ENCODE measurements around the gene GALNT2. TPM values are rescaled to one million over a fixed set of nuclear protein-coding genes. Genes with fewer than 3 reads are reported as not detected.

GALNT2 gene
- total RNA-seq, 1 experiment from 2014 or later = 51.1 TPM

- DNase-seq = no peak
- Histone ChIP-seq H3K36me3 (peaks cover 20% of the 10 kb centered on the region), H3K27me3 (no peaks in the 10 kb centered on the region), H3K27ac (no peak overlapping the region), H3K4me3 (no peak overlapping the region), H3K4me1 (no peaks in the 10 kb centered on the region), H3K9me3 (replicated peaks) (no peaks in the 10 kb centered on the region)
These were observed 203.7 kb downstream of the GALNT2 start for GRCh38 chr1:230270559-230271281.

- no peak overlapping the region for H3K4me3 ChIP-seq
- H3K4me1 ChIP-seq = no peaks in the 10 kb centered on the region
- H3K27me3 ChIP-seq = no peaks in the 10 kb centered on the region
- H3K36me3 ChIP-seq = peaks cover 20% of the 10 kb centered on the region
- no peak for DNase-seq
- no peak overlapping the region for H3K27ac ChIP-seq
- no peaks in the 10 kb centered on the region for H3K9me3 ChIP-seq (replicated peaks)
These were observed 204.4 kb downstream of the GALNT2 start for GRCh38 chr1:230271300-230272035.

GRCh38 chr1:230272557-230272956, 205.5 kb downstream of the GALNT2 start:
- H3K36me3 ChIP-seq = peaks cover 17% of the 10 kb centered on the region
- H3K4me1 ChIP-seq = no peaks in the 10 kb centered on the region
- H3K27me3 ChIP-seq = no peaks in the 10 kb centered on the region
- no peak for DNase-seq
- H3K9me3 ChIP-seq (replicated peaks) = no peaks in the 10 kb centered on the region
- H3K27ac ChIP-seq = no peak overlapping the region
- H3K4me3 ChIP-seq = no peak overlapping the region

GRCh38 chr1:230273141-230273710, 206.2 kb downstream of the GALNT2 start:
- H3K27ac ChIP-seq = no peak overlapping the region
- no peaks in the 10 kb centered on the region for H3K27me3 ChIP-seq
- H3K9me3 ChIP-seq (replicated peaks) = no peaks in the 10 kb centered on the region
- DNase-seq = no peak
- no peak overlapping the region for H3K4me3 ChIP-seq
- H3K36me3 ChIP-seq = peaks cover 17% of the 10 kb centered on the region
- no peaks in the 10 kb centered on the region for H3K4me1 ChIP-seq

DNA sequence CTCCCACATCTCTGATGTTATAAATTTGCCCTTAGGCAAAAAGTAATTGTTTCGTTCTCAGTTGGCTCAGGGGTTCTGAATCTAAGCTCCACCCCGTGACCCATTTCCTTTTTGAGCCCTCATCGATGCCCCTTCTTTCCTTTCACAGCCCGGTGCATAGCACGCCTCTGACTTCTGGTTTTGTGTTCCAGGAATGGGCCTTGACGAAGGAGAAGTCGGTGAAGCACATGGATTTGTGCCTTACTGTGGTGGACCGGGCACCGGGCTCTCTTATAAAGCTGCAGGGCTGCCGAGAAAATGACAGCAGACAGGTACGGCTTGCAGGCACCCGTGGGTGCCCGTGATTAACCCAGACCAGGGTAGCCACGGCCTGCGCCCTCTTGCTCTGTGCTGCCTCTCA, 207.2 kb downstream of the GALNT2 start:
- H3K36me3 ChIP-seq = peaks cover 18% of the 10 kb centered on the region
- H3K27ac ChIP-seq = no peak overlapping the region
- no peak overlapping the region for H3K4me3 ChIP-seq
- no peaks in the 10 kb centered on the region for H3K27me3 ChIP-seq
- H3K9me3 ChIP-seq (replicated peaks) = no peaks in the 10 kb centered on the region
- H3K4me1 ChIP-seq = no peaks in the 10 kb centered on the region
- no peak for DNase-seq

GRCh38 chr1:230276401-230276800, 209.4 kb downstream of the GALNT2 start:
- H3K9me3 ChIP-seq (replicated peaks) = no peaks in the 10 kb centered on the region

DNA sequence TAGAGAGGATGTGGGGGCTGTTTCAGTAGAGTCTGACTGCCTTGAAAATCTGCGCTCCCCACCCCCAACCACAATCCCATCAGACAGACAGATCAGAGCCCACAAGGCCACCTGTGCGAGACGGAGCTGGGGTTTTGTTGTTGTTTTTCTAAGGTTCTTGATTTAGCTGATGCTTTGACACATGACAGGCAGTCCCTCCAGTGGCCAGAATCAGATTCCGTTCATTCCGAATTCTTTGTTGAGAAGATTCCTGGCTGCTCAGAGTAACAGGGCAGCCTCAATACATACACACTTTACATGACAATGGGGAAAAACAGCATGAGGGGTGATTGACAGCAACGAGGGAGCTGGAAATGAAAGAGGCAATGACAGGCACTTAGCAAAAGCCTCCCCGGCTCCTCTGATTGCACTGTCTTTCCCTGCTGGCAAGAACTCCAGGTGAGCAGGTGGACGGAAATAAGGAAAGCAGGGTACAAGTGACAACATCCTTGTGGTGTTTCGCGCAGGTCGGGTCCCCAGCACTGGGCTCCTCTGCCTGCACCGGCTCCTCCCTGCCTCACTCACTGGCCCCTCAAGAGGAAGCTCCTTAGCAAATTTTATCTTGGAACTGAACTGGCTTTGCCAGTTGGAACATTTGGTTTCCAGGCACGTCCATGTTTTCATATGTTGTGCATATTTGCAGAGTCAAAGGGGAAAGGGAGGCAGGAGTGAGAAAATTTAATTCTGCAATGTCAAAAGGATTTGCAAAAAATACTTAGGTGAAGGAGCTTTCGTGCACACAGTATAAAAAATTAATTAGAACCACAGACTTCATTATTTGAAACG, 210.4 kb downstream of the GALNT2 start:
- Histone ChIP-seq H3K9me3 (replicated peaks) (no peaks in the 10 kb centered on the region), H3K27ac (no peak overlapping the region), H3K36me3 (peaks cover 22% of the 10 kb centered on the region), H3K27me3 (no peaks in the 10 kb centered on the region), H3K4me3 (no peak overlapping the region), H3K4me1 (no peaks in the 10 kb centered on the region)
- DNase-seq = no peak

More at GRCh38 chr1:230276401-230276800, 209.4 kb downstream of the GALNT2 start:
- Histone ChIP-seq H3K27me3 (no peaks in the 10 kb centered on the region), H3K36me3 (peaks cover 22% of the 10 kb centered on the region), H3K4me1 (no peaks in the 10 kb centered on the region), H3K27ac (no peak overlapping the region), H3K4me3 (no peak overlapping the region)
- DNase-seq = no peak

DNA sequence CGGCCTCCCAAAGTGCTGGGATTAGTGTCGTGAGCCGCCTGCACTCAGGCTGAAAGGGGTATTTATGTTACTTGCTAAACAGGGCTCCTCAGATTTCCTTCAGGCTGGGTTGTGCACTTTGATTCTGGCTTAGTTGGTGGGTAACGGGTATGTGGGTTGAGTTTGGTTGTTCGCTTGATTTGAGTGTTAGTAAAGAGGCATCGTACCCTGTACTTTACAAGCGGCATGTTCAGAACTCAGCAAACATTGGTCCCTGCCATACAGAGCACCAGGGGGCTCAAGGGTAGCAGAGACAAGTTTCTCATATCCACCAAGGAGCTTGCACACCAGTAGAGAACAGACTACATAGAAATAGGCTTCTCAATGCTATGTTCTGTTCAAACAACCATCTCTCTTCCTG, 211.3 kb downstream of the GALNT2 start:
- no peak overlapping the region for H3K27ac ChIP-seq
- no peaks in the 10 kb centered on the region for H3K4me1 ChIP-seq
- peaks cover 22% of the 10 kb centered on the region for H3K36me3 ChIP-seq
- H3K4me3 ChIP-seq = no peak overlapping the region
- H3K27me3 ChIP-seq = no peaks in the 10 kb centered on the region
- DNase-seq = no peak
- no peaks in the 10 kb centered on the region for H3K9me3 ChIP-seq (replicated peaks)

DNA sequence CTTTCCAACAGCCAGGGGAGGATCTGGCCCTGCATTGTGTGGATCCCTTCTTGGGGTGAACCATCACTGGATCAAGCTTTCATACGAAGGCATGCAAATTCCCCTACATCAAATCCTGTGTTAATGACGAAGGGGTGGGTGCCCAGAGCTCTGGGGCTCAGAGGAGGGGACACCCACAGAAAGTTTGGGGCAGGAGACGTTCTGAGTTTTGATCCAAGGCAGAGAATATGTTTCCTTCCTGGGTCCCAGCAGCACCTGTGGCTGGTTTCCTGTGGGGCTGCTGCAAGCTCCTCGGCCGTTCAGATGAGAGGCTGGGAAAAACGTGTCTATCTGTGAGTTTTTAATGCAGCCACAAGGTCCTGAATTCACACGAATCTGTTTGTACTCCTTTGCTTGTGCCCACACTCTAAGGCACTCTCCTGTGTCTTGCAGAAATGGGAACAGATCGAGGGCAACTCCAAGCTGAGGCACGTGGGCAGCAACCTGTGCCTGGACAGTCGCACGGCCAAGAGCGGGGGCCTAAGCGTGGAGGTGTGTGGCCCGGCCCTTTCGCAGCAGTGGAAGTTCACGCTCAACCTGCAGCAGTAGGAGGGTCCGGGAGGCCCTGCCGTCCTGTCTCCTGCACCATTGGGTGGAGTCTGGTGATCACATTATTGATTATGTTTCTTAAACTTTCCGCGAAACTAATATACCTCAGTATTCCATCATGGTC, 212.0 kb downstream of the GALNT2 start:
- no peak for DNase-seq
- Histone ChIP-seq H3K4me3 (no peak overlapping the region), H3K27ac (no peak overlapping the region), H3K9me3 (replicated peaks) (no peaks in the 10 kb centered on the region), H3K36me3 (peaks cover 22% of the 10 kb centered on the region), H3K4me1 (no peaks in the 10 kb centered on the region), H3K27me3 (no peaks in the 10 kb centered on the region)

DNA sequence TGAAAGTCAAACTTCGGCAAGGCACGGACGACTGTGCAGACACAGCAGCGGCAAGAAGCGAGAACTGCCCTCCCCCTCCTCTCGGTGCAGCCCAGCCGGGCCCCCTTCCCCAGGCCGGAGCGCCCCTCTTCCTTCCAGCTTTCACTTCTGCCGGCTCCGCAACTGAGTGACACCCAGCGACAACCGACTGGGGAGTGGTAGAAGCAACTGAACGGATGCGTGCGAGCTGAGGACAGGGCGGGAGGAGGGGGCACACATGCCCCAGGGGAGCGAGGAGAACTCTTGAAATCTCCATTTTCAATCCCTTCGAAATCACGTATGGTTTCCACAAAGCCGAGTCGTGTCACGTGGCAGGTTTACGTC, 212.5 kb downstream of the GALNT2 start:
- DNase-seq = no peak
- Histone ChIP-seq H3K36me3 (peaks cover 16% of the 10 kb centered on the region), H3K9me3 (replicated peaks) (no peaks in the 10 kb centered on the region), H3K27me3 (no peaks in the 10 kb centered on the region), H3K27ac (no peak overlapping the region), H3K4me3 (no peak overlapping the region), H3K4me1 (no peaks in the 10 kb centered on the region)

- no peak overlapping the region for H3K27ac ChIP-seq
- DNase-seq = no peak
These were observed 213.2 kb downstream of the GALNT2 start for GRCh38 chr1:230280054-230280795.

GRCh38 chr1:230280906-230281413, 213.9 kb downstream of the GALNT2 start:
- Histone ChIP-seq H3K4me1 (no peaks in the 10 kb centered on the region), H3K4me3 (no peak overlapping the region), H3K36me3 (peaks cover 5% of the 10 kb centered on the region; the same call in 1 of the 2 replicates), H3K9me3 (replicated peaks) (no peaks in the 10 kb centered on the region), H3K27me3 (no peaks in the 10 kb centered on the region), H3K27ac (no peak overlapping the region)
- no peak for DNase-seq

More at GRCh38 chr1:230280054-230280795, 213.2 kb downstream of the GALNT2 start:
- no peaks in the 10 kb centered on the region for H3K9me3 ChIP-seq (replicated peaks)
- H3K4me3 ChIP-seq = no peak overlapping the region
- no peaks in the 10 kb centered on the region for H3K4me1 ChIP-seq
- peaks cover 10% of the 10 kb centered on the region for H3K36me3 ChIP-seq
- no peaks in the 10 kb centered on the region for H3K27me3 ChIP-seq

DNA sequence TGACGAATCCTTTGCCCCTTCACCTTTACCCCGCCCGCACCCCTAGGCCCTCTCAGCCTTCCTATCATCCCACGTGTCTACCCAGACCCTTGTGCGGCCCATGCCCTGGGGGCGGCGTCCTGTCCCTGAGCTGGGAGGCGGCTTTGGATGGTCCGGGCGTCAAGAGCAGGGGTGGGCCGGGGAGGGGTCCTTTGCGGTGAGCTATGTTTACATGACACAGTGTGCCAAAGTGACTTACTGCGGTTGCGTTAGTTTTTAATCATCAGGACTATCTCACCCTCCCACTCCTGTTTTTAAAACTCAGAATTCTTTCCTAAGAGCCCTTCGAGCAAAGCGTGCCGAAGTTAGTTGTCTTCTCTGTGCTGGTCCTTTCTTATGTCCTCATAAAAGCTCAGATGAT, 214.5 kb downstream of the GALNT2 start:
- Histone ChIP-seq H3K36me3 (peaks cover 5% of the 10 kb centered on the region; the same call in 1 of the 2 replicates), H3K4me3 (no peak overlapping the region), H3K9me3 (replicated peaks) (no peaks in the 10 kb centered on the region), H3K27me3 (no peaks in the 10 kb centered on the region), H3K27ac (no peak overlapping the region), H3K4me1 (no peaks in the 10 kb centered on the region)
- no peak for DNase-seq

Data from SJCRH30 (cell line).